OCI-LY7 (cell line): ENCODE data around the gene SMARCC1. TPM values are rescaled to one million over a fixed set of nuclear protein-coding genes. Genes with fewer than 3 reads are reported as not detected.

Experiments
- BruUV-seq: library from RNA; stranded (reverse); fragments of 400-500 nt; replicated peaks from 2 replicates; lab custom pipeline; 2021; lab: Mats Ljungman, UMichigan
- CTCF ChIA-PET: fragments of 300-600 bp; sonication (Branson Sonifier 250); formaldehyde crosslinking; loops from one replicate; lab custom pipeline; 2022; ENCODE audit warnings: antibody characterized with exemption; ENCODE audit not compliant: unreplicated experiment; lab: Charles Lee
- POLR2A ChIA-PET: fragments of 300-600 bp; sonication (Branson Sonifier 250); formaldehyde crosslinking; loops from one replicate; lab custom pipeline; 2022; ENCODE audit warnings: antibody characterized with exemption; lab: Charles Lee
- DNase-seq: peaks from one replicate; pipeline ENCODE4 v3.0.0-alpha.2; 2015; ENCODE audit warnings: low spot score
- H2AFZ ChIP-seq: fragments of 200-600 bp; sonication (generic), shearing (Covaris generic); 2 replicates; pipeline ENCODE4 v1.6.1; 2014; ENCODE audit warnings: mild to moderate bottlenecking, antibody characterized with exemption, low read length, moderate library complexity
- H3K27ac ChIP-seq: fragments of 200-600 bp; sonication (generic); 2 replicates; pipeline ENCODE4 v1.5.1; 2014; ENCODE audit warnings: mixed run types, low read depth, mild to moderate bottlenecking, moderate library complexity, low read length, inconsistent platforms; ENCODE audit not compliant: poor library complexity, severe bottlenecking
- H3K36me3 ChIP-seq: fragments of 200-600 bp; sonication (generic); 2 replicates; pipeline ENCODE4 v1.6.1; 2014; ENCODE audit warnings: mild to moderate bottlenecking, antibody characterized with exemption, low read length, moderate library complexity, mixed read lengths; ENCODE audit not compliant: insufficient read depth
- H3K4me1 ChIP-seq: fragments of 200-600 bp; sonication (generic); 2 replicates; pipeline ENCODE4 v1.5.1; 2014; ENCODE audit warnings: mild to moderate bottlenecking, low read length; ENCODE audit not compliant: insufficient read depth, poor library complexity, severe bottlenecking
- H3K4me2 ChIP-seq: fragments of 200-600 bp; sonication (generic); 2 replicates; pipeline ENCODE4 v1.6.1; 2014; ENCODE audit warnings: mild to moderate bottlenecking, low read length
- H3K4me3 ChIP-seq: fragments of 200-600 bp; sonication (generic); 2 replicates; pipeline ENCODE4 v1.5.1; 2014; ENCODE audit warnings: mild to moderate bottlenecking, low read depth, low read length; ENCODE audit not compliant: poor library complexity, severe bottlenecking
- H3K79me2 ChIP-seq: fragments of 200-600 bp; sonication (generic); 2 replicates; pipeline ENCODE4 v1.6.1; 2016; ENCODE audit warnings: low read depth, mild to moderate bottlenecking, low read length, moderate library complexity, mixed read lengths; ENCODE audit not compliant: insufficient read depth
- H3K9me2 ChIP-seq: fragments of 200-600 bp; sonication (generic); 2 replicates; pipeline ENCODE4 v1.6.1; 2016; ENCODE audit warnings: mild to moderate bottlenecking, low read length, mixed read lengths; ENCODE audit not compliant: insufficient read depth
- H3K9me3 ChIP-seq: fragments of 200-600 bp; sonication (generic); 2 replicates; pipeline ENCODE4 v1.6.1; 2014; ENCODE audit warnings: mild to moderate bottlenecking, mixed run types, low read length, mixed read lengths
- H4K20me1 ChIP-seq: fragments of 200-600 bp; sonication (generic); 2 replicates; pipeline ENCODE4 v1.6.1; 2014; ENCODE audit warnings: mild to moderate bottlenecking, antibody characterized with exemption, low read length, moderate library complexity, mixed read lengths; ENCODE audit not compliant: insufficient read depth
- CTCF ChIP-seq: fragments of 200-600 bp; sonication (generic); conservative IDR thresholded peaks from 2 replicates; pipeline ENCODE4 v1.5.1; 2014; ENCODE audit warnings: mild to moderate bottlenecking, antibody characterized with exemption, low read length, moderate library complexity, mixed read lengths
- EZH2phosphoT487 ChIP-seq: fragments of 200-600 bp; sonication (generic); IDR thresholded peaks from 2 replicates; pipeline ENCODE4 v1.6.1; 2018; ENCODE audit warnings: low read depth, borderline replicate concordance, mild to moderate bottlenecking, mixed run types, antibody characterized with exemption, low read length, moderate library complexity, mixed read lengths
- intact Hi-C: fragments of 100-400 bp; cut with micrococcal nuclease; formaldehyde crosslinking; loops from one replicate; pipeline ENCODE4 v1.10.0; 2022; ENCODE audit not compliant: unreplicated experiment
- total RNA-seq, 2 experiments: library from RNA; depleted of rRNA in 1 of 2; stranded (reverse); fragments of >200 nt in 1 of 2; shearing (Covaris generic) in 1 of 2; gene quantifications; 2 replicates each; pipeline ENCODE4 v1.2.3, GENCODE V29; 2014 to 2022

Gene SMARCC1
- total RNA-seq, 2 experiments from 2014 or later = 83.2 to 176 TPM

DNA sequence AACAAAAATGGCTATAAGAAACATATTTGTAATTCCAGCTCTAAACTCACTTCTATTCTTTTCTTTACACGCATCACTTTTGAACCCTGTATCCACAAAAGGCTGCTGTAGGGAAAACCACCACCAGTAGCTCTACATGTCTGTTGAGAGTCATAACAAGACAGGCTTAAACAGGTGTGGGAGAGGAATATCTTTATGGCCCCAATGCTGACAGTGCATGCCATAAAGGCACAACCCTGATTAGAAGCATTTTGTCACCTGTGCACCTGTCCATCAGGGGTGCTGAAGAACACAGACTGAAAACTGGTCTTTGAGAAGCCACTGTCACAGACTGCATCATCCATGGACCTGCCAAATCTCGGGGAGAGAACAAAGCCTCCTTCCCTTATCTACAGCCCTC lies 191.5 kb downstream of the SMARCC1 start:
- Histone ChIP-seq H3K4me3 (no peak overlapping the region), H3K4me1 (no peaks in the 10 kb centered on the region), H3K9me2 (no peaks in the 10 kb centered on the region), H3K4me2 (no peak overlapping the region), H3K9me3 (no peaks in the 10 kb centered on the region), H3K27ac (no peak overlapping the region), H2AFZ (no peak overlapping the region), H4K20me1 (no peaks in the 10 kb centered on the region), H3K79me2 (no peaks in the 10 kb centered on the region), H3K36me3 (peaks cover 96% of the 10 kb centered on the region)
- no TSS peak for BruUV-seq
- no peak for TF ChIP-seq EZH2phosphoT487
- no peak for TF ChIP-seq CTCF
- DNase-seq = no peak
- intact Hi-C loops = no loop called here
- POLR2A ChIA-PET = interaction anchor here (1.3 kb wide), 1 partner anchor 16 kb away, joined by 3 read pairs; no protein-coding TSS in a partner anchor
- CTCF ChIA-PET = no interaction called here

DNA sequence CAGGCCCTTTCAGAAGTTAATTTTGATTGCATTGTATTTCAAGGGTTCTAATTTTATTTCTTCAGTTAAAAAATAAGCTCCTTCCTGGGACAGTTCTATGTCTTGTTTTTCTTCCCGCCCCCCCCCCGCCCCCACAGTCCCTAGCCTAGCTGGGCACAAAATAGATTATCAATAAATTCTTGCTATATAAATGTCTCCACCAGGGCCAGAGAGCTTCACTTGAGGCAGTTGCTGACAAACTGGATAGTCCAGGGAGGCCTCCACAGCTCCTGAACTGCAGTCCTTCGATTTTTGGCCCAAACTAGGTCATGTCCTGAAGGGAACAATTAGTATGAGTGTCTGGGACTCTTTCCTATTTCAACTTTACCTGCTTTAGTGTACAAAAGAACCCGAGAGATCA lies 193.1 kb downstream of the SMARCC1 start:
- ChIA-PET CTCF (no interaction called here), POLR2A (interaction anchor here (0.9 kb wide), 1 partner anchor 8 kb away, joined by 4 read pairs; no protein-coding TSS in a partner anchor)
- Histone ChIP-seq H2AFZ (no peak overlapping the region), H3K9me3 (no peaks in the 10 kb centered on the region), H3K4me2 (no peak overlapping the region), H3K27ac (no peak overlapping the region), H3K79me2 (no peaks in the 10 kb centered on the region), H3K4me3 (no peak overlapping the region), H3K9me2 (no peaks in the 10 kb centered on the region), H3K36me3 (peaks cover 95% of the 10 kb centered on the region), H3K4me1 (no peaks in the 10 kb centered on the region), H4K20me1 (no peaks in the 10 kb centered on the region)
- TF ChIP-seq EZH2phosphoT487 = no peak
- no peak for TF ChIP-seq CTCF
- BruUV-seq = no TSS peak
- intact Hi-C loops = no loop called here
- DNase-seq = no peak

- CTCF ChIA-PET = no interaction called here
- Histone ChIP-seq H4K20me1 (no peaks in the 10 kb centered on the region), H3K4me3 (no peak overlapping the region), H3K4me1 (no peaks in the 10 kb centered on the region), H3K4me2 (no peak overlapping the region), H3K79me2 (no peaks in the 10 kb centered on the region), H3K9me3 (no peaks in the 10 kb centered on the region), H3K27ac (no peak overlapping the region), H3K9me2 (no peaks in the 10 kb centered on the region), H2AFZ (no peak overlapping the region), H3K36me3 (peaks cover 90% of the 10 kb centered on the region)
- no peak for DNase-seq
- BruUV-seq = no TSS peak
- TF ChIP-seq CTCF = no peak
- TF ChIP-seq EZH2phosphoT487 = no peak
- POLR2A ChIA-PET = interaction anchor here (0.7 kb wide), 1 partner anchor 110 kb away, joined by 4 read pairs; no protein-coding TSS in a partner anchor
- intact Hi-C loops = no loop called here
Measured at GRCh38 chr3:47588053-47588452, 193.6 kb downstream of the SMARCC1 start.
